GM19468 (cell line): ENCODE results near the gene ANKRD39.

Source experiments
- ATAC-seq: cut with Tn5 transposase; IDR thresholded peaks from one replicate; pipeline ENCODE4 v1.9.1; 2021; ENCODE audit warnings: mild to moderate bottlenecking, moderate library complexity, moderate number of reproducible peaks; ENCODE audit not compliant: unreplicated experiment; ENCODE audit errors: extremely low read depth

Gene ANKRD39

GRCh38 chr2:96860065-96861029 lies 2.5 kb upstream of the ANKRD39 start:
- no peak for ATAC-seq

- no peak for ATAC-seq
Measured at GRCh38 chr2:96859681-96860064, 1.9 kb upstream of the ANKRD39 start.

GRCh38 chr2:96859099-96859649 lies 1.4 kb upstream of the ANKRD39 start:
- ATAC-seq, result no peak

- ATAC-seq, result no peak
Measured at GRCh38 chr2:96856776-96857666, 795 bp downstream of the ANKRD39 start.

- no peak for ATAC-seq
Measured at GRCh38 chr2:96853321-96853720, 4.5 kb downstream of the ANKRD39 start.

GRCh38 chr2:96852667-96853066 lies 5.1 kb downstream of the ANKRD39 start:
- no peak for ATAC-seq

GRCh38 chr2:96848264-96848663 lies 9.6 kb downstream of the ANKRD39 start:
- no peak for ATAC-seq

- ATAC-seq, result no peak
Measured at GRCh38 chr2:96847586-96847985, 10.2 kb downstream of the ANKRD39 start.

- no peak for ATAC-seq
Measured at GRCh38 chr2:96846825-96847224, 11.0 kb downstream of the ANKRD39 start.

GRCh38 chr2:96844405-96844808 lies 13.4 kb downstream of the ANKRD39 start:
- no peak for ATAC-seq

- no peak for ATAC-seq
Measured at GRCh38 chr2:96843538-96844268, 14.1 kb downstream of the ANKRD39 start, which contains the start of gene ANKRD23. Gene ANKRD23 (minus strand): TSS chr2:96844021. CDS start chr2:96843992, 29 bp downstream.

GRCh38 chr2:96842600-96842999 lies 15.2 kb downstream of the ANKRD39 start:
- ATAC-seq, result no peak

- ATAC-seq, result no peak
Measured at GRCh38 chr2:96841701-96842495, 15.9 kb downstream of the ANKRD39 start.

GRCh38 chr2:96839875-96840850 lies 17.7 kb downstream of the ANKRD39 start:
- no peak for ATAC-seq

GRCh38 chr2:96839293-96839874 lies 18.4 kb downstream of the ANKRD39 start:
- ATAC-seq, result peak; percentile 41

GRCh38 chr2:96838345-96839292 lies 19.2 kb downstream of the ANKRD39 start:
- ATAC-seq, result no peak
